NB4 (cell line): Measurements from ENCODE around the gene GOLGA8A.
"Not testable (repeated sequence)": the region's sequence is repeated elsewhere in the genome, so short reads cannot be mapped to it uniquely, and the experiment has no call there.

Experiments
- DNase-seq: peaks from one replicate; pipeline ENCODE4 v3.0.0; 2010; ENCODE audit warnings: low read depth
- H3K4me3 ChIP-seq: one replicate; pipeline ENCODE4 v1.5.1; 2011; ENCODE audit warnings: mild to moderate bottlenecking, low read depth, low read length, moderate library complexity
- MYC ChIP-seq: IDR thresholded peaks from 2 replicates; pipeline ENCODE4 v1.6.1; 2011; ENCODE audit warnings: low read depth, low read length
- POLR2A ChIP-seq: IDR thresholded peaks from 2 replicates; pipeline ENCODE4 v1.6.1; 2011; ENCODE audit warnings: mild to moderate bottlenecking; ENCODE audit not compliant: insufficient read length; ENCODE audit errors: extremely low read depth
- TF ChIP-seq, protein P1 (sequence below): IDR thresholded peaks from one replicate; pipeline ENCODE4 v1.5.1; 2012; ENCODE audit warnings: low read depth, low read length
- TF ChIP-seq, protein P2 (sequence below): IDR thresholded peaks from 2 replicates; pipeline ENCODE4 v1.6.1; 2011; ENCODE audit warnings: low read depth, low read length

GOLGA8A gene

DNA sequence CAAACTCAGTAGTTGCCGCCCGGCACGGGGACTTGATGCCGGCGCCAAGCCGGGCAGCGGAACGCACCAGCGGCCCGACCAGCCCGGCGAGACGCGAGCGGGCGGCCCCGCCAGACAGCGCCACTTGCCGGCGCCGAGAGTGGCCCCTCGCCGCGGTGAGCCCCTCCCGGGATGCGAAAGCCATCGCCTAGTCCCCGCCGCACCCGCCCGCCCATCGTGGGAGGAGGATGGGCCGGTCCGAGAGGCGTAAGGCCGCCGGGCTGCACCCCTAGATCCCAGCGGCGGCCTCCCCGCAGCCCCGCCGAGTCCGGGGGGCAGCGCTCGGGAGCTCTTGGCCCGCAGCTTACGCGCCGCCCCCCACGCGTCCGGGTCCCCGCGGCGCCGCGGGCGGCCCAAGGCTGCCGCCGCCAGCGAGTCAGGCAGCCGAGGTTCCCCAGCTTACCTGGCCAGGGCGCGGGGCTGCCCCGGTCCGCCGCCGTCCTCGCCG is 609 bp downstream of the GOLGA8A start:
- peak overlapping the region; percentile 75 for H3K4me3 ChIP-seq
- TF ChIP-seq, protein P1, sequence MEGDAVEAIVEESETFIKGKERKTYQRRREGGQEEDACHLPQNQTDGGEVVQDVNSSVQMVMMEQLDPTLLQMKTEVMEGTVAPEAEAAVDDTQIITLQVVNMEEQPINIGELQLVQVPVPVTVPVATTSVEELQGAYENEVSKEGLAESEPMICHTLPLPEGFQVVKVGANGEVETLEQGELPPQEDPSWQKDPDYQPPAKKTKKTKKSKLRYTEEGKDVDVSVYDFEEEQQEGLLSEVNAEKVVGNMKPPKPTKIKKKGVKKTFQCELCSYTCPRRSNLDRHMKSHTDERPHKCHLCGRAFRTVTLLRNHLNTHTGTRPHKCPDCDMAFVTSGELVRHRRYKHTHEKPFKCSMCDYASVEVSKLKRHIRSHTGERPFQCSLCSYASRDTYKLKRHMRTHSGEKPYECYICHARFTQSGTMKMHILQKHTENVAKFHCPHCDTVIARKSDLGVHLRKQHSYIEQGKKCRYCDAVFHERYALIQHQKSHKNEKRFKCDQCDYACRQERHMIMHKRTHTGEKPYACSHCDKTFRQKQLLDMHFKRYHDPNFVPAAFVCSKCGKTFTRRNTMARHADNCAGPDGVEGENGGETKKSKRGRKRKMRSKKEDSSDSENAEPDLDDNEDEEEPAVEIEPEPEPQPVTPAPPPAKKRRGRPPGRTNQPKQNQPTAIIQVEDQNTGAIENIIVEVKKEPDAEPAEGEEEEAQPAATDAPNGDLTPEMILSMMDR, result no peak
- peak; percentile 81 for DNase-seq

DNA sequence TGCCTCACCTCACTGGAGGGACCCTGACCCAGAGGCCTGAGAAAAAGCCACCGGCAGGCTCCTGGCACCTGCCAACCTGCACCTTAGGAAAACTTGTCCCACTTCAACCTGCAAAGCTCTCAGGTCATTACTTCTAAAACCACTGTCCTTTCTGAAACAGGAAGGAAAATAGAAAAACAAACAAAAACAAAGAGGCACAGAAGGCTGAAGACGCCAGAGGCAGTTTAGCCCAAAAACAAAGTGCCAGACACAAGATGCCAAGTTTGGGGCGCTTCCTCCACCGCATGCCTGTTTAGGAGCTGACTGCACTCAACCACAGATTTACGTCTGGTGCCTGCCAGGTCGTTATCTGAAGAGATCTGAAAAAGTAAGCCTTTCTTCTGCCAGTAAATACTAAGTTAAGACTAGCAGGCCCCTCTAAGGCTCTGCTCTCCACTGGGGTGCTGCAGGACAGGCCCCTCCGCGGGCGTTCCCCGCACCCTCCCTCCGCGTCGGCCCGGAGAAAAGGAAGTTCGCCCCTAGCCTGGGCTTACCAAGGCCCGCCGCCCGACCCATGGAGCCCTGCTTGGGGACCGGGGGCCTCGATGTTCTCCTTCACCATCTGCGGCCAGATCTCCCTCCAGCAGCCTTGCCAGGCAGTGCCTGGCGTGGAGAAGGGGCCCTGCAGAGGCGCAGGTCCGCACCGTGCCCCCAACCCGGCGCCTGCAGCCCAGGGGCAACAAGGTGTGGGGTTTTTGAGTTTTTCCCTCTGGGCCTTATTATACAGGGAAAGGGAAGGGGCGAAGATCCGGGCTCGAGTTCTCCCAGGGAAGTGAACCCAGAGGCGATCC is 1.3 kb downstream of the GOLGA8A start:
- peak overlapping the region; percentile 75 for H3K4me3 ChIP-seq
- TF ChIP-seq POLR2A (no peak), MYC (no peak)
- TF ChIP-seq, protein P1, result no peak
- TF ChIP-seq, protein P2, sequence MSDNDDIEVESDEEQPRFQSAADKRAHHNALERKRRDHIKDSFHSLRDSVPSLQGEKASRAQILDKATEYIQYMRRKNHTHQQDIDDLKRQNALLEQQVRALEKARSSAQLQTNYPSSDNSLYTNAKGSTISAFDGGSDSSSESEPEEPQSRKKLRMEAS, result no peak
- DNase-seq, result peak; percentile 64

DNA sequence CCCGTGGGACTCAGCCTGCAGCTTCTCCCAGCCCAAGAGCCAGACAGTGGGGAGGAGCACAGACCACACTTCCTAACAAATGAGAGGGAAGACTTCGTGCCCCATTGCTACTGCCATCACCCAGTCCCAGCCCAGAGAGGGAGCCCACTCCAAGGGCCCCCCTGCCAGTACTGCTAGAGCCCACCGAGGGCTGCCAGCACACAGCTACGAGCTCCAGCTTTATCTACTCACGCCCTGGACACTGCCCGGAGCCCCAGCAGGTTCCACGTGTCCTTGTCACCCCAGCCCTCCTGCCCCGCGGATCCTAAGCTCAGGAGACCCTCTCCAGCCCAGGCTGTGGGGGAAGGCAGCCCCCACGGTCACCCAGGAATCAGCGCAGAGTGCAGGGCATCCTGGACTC is 1.9 kb downstream of the GOLGA8A start:
- peak overlapping the region; percentile 75 for H3K4me3 ChIP-seq
- TF ChIP-seq POLR2A (no peak), MYC (no peak)
- TF ChIP-seq, protein P2, result no peak
- TF ChIP-seq, protein P1, result no peak
- DNase-seq, result no peak

DNA sequence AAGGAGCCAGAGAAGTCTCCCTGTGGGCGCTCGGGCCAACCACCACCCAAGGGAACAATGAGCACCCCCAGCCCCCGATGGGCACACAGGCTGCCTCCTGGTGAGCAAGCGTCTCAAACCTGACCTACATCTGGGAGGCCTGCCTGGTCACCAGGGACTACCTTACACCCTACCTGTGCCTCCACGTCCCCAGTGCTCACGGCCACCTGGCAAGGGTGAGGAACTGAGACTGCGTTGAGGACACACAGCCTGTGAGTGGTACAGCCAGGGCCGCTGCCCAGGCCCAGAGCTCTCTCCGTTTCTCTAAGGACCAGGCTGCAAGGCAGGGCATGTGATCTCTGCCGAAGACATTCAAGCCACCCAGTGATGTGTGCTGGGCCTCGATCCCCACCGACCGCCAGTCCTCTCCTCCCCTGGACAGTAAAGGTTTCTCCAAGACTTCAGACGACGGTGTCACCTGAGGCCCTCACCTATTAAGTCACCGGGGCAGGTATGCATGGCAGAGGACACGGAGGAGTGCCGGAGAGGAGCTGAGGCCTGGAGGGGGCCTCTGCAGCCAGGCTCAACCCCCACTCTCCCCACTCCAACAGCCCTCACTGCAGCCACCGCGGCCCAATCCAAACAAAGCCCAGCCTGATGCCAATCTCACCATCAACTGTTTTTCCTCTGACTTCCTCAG is 2.8 kb downstream of the GOLGA8A start:
- H3K4me3 ChIP-seq, result no peak overlapping the region
- no peak for DNase-seq
- TF ChIP-seq, protein P1, result no peak
- TF ChIP-seq MYC (no peak), POLR2A (no peak)
- TF ChIP-seq, protein P2, result no peak

DNA sequence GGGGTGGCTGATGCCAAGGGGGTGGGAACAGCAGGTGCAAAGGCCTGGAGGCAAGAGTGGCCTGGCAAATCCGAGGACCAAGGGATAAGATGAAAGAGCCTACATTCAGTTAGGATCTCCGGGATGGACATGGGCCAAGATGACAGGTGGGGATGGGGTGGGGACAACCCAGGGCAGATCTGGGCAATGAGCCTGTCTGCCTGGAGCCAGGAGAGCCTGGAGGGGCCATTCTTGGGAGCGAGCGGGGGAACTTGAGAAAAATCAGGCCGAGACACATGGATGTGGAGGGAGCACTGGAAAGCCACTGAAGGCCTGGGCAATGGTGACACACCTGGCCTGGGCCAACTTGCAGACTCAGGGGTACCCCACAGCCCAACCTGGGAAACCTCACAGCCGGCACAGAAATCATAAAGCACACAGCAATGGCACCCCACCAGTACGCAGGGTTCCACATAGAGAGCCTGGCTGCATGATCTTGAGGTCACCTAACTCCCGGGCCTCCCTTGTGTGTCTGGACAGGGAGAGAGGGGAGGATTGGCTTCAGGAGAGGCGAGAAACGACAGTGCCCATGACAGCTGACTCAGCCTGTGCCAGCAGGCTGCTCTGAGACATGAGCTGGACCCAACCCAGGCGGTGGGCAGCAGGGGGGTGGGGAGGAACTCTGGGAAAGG is 3.5 kb downstream of the GOLGA8A start:
- DNase-seq, H3K4me3 ChIP-seq: not testable (repeated sequence)

DNA sequence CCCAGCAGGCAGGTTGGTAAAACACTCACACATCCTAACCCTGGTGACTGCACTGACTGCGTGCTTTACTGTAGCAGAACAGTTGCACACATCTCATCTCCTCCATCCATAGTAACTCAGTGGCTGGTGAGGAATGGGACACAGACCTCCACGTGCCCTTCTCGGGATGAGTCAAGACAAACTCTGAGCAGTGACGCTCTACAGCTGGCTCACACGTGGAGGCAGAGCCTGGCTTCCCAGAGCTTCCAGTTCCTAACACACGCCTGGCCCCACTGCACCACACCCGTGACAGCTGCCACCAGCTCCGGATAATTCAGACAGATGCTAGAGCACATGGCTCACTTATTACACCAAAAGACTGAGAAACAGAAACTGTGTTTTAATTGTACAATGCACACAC is 7.0 kb downstream of the GOLGA8A start:
- H3K4me3 ChIP-seq, DNase-seq: not testable (repeated sequence)

DNA sequence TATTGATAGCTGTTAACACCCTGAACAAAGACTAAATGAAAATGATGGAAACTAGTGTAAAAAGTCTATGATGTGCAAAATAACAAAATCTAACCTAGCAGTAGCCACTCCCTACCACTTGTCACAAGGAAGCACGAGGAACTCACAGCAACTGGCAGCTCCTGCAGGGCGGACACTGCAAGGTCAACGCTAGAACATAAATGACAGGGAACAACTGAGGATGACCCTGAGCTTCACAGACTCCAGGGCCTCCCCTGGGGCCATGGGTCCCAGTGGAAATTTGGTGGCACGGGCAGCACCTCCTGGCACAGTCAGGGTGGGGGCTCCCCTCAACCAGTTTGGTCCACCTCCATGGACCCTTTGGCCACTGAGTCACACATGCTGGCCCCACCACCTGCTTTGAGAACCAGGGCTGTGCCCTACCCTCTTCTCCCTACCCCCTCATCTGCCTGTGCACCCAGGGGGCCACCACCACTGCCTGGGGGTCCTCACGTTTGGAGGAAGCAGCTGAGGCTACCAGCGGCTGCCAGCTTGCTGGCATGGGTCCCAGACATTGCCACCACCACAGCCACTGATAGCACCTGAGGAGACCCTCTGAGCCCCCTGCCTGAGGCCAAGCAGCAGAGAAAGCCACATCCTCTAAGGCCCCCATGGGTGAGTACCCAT is 14.1 kb downstream of the GOLGA8A start:
- not testable (repeated sequence) for H3K4me3 ChIP-seq, DNase-seq

DNA sequence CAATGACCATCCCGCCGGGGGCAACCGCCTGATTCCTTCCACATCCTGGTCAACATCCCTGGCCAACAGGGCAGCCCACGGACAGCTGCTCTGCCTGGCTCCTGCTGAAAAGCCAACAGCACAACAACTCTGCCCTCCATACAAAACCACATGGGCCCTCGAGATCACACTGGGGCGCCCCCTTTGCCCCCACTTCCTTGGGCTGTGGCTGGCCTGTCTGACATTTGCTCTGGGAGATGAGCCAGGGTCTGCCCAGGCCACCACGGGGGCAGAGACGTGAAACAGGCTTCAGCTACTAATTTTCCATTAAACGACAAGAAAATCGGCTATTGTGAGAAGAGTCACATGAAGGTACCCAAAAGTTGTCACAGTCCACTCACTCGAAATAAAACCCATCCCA is 16.7 kb downstream of the GOLGA8A start:
- not testable (repeated sequence) for DNase-seq, H3K4me3 ChIP-seq

DNA sequence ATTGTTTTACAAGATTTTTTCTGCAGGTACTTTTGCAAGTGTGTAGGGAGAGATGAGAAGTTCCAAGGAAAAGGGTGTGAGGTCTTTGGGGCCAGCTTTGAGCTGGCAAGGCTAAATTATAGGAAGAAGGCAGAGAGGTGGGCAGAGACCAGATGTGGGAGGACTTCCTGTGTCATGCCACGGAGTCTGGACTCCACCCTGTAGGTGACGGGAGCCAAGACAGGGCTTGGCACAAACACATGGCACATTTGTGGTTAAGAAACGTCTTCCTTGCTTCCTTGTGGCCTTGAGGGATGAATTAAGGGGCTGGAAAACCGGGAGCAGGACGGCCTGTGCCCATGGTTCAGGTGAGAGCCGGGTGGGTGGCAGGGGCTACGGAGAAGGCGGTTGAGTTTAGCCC is 19.2 kb downstream of the GOLGA8A start:
- DNase-seq, H3K4me3 ChIP-seq: not testable (repeated sequence)

DNA sequence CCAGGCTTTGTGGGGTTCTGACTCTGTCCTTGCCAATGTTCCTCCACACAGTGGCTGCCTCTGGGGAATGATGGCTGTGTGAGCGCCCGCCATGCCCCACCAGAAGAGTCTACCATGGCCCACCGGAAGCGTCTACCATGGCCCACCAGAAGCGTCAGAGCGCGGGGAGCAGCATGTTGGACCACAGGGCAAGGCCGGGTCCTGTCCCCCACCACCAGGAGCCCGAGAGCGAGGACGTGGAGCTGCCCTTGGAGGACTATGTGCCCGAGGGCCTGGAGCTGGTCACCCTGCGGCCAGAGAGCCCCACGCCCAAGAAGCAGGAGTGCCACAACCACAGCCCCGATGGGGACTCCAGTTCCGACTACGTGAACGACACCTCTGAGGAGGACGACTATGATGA is 28.1 kb downstream of the GOLGA8A start:
- not testable (repeated sequence) for H3K4me3 ChIP-seq, DNase-seq

DNA sequence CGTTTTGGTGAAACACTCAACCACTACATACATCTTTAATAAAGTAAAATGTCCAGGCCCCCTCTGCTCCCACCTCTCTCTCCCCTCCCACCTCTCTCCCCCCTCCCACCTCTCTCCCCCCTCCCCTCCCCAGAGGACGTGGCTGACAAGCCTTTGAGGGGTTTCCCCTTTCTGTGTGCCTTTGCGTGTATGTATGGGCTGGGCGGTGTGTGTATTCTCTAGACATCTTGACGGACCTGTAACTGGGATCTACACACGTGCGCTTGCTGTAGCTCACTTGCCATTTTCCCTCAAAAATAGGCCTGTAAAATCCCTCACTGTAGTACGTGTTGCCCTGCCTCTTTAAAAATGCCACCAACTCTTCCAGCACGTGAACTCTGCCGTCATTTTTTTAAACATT is 28.6 kb downstream of the GOLGA8A start:
- not testable (repeated sequence) for DNase-seq, H3K4me3 ChIP-seq
